CD1c-positive myeloid dendritic cell (primary cell): ENCODE measurements around the gene RMI2.

Experiments
- DNase-seq: peaks from one replicate; pipeline ENCODE4 v3.0.0-alpha.2; 2016; ENCODE audit errors: extremely low spot score

RMI2 gene

GRCh38 chr16:11384184-11384955, 39.1 kb downstream of the RMI2 start:
- no peak for DNase-seq

DNA sequence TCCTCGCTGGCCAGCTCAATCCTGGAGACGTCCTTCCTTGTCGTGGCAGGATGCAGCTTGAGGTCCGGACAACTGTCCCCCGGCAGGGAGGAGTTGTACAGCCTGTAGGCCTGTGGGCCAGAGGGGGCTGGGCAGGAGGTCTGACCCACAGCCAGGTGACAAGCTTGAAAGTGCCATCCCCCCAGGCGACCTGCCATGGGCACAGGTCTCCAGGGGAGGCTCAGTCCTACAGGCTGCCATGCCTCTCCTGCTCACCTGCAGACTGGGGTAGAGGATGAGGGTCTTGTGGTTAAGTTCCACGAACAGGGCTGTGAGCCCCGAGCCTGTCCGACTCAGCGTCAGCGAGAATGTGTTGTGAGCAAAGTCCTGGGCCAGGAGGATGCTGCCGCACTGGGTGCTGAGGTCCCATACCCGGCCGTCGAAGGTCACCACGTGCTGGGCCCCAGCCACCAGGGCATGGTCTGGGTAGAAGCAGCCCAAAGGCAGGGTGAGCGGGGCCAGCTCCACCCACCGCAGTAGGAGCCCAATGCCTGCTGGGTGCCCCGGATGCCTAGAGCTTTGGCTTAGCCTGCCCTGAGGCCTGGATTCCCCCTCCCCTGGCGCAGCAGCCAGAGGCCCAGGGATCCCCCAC, 39.8 kb downstream of the RMI2 start:
- DNase-seq = no peak

DNA sequence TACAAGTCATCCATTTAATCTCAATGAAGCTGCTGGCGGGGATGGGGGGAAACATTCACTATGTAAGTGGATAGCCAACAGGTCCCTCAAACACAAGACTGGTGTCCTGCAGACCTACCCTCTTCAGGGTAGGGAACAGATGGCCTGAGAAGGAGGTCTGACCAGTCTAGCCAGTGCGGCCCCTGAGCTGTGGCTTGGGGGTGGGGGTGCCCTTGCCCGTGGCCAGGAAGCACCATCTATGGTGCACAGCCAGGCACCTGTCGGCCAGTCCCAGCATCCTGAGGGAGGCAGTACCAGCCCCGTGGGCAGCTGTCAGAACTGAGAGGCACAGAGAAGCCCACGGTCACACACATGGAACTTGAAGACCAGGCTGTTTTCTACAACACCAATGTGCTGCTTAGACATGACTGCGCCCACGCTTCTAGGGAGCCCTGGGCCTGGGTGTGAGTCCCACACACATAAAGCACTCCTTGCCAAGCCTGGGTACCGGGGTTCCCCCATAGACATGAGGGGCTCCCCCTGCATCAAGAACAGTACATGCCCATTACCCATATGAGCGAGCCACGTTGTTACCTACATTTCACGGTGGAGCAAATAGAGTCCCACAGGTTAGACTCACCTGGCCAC, 40.9 kb downstream of the RMI2 start:
- no peak for DNase-seq

GRCh38 chr16:11386791-11387546, 41.7 kb downstream of the RMI2 start:
- peak; percentile 32 for DNase-seq

DNA sequence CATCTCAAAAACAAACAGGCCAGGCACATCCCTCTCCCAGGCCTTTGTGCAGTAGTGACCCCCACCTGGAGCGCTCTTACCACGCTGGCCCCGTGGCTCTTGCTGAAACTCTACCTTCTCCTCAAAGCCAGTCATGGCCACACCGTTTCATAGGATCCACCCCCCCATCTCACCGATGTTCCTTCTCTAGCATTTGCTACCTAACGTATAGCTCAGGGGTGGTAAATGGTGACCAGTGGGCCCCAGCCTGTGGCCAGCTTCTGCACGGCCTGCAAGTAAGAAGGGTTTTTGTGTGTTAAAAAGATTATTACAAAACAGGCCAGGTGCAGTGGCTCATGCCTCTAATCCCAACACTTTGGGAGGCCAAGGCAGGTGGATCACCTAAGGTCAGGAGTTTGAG, 43.8 kb downstream of the RMI2 start:
- no peak for DNase-seq

GRCh38 chr16:11389631-11390565, 44.6 kb downstream of the RMI2 start:
- no peak for DNase-seq

GRCh38 chr16:11390573-11391495, 45.6 kb downstream of the RMI2 start:
- no peak for DNase-seq

DNA sequence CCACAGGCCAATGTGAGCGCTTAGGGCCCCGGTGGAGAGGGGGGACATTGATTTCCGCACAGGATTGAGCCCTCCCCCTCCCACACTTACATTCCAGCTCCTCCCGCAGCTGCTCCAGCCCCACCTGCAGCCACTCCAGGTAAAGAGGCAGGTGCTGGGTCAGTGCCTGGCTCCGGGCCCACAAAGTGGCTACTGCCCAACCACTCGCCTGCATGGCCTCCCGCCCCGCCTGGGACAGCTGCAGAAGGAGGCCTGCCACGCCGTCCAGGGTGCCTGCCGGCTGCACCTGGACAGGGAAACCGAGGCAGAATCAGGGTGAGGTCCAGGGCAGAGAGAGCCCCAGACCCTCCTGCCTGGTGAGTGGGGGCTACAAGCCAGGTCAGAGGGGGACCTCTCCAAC, 46.3 kb downstream of the RMI2 start:
- no peak for DNase-seq

GRCh38 chr16:11392041-11392581, 46.9 kb downstream of the RMI2 start:
- no peak for DNase-seq

GRCh38 chr16:11393366-11393765, 48.1 kb downstream of the RMI2 start:
- no peak for DNase-seq

- no peak for DNase-seq
Measured at GRCh38 chr16:11393861-11394592, 48.8 kb downstream of the RMI2 start.

DNA sequence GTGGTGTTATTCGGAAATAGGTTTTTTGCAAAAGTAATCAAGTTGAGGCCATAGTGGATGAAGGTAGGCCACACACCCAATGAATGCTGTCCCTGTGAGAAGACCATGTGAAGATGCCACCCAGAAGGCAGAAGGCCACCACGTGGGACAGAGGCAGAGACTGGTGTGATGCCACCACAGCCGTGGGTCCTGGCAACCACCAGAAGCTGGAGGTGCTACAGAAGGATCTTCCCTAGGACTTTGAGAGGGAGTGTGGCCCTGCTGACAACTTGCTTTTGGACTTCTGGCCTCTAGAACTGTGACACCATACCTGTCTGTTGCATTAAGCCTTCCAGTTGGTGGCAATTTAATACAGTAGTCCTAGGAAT, 49.3 kb downstream of the RMI2 start:
- DNase-seq = no peak

- no peak for DNase-seq
Measured at GRCh38 chr16:11395008-11395948, 50.0 kb downstream of the RMI2 start.

- no peak for DNase-seq
Measured at GRCh38 chr16:11395949-11396240, 50.6 kb downstream of the RMI2 start.

DNA sequence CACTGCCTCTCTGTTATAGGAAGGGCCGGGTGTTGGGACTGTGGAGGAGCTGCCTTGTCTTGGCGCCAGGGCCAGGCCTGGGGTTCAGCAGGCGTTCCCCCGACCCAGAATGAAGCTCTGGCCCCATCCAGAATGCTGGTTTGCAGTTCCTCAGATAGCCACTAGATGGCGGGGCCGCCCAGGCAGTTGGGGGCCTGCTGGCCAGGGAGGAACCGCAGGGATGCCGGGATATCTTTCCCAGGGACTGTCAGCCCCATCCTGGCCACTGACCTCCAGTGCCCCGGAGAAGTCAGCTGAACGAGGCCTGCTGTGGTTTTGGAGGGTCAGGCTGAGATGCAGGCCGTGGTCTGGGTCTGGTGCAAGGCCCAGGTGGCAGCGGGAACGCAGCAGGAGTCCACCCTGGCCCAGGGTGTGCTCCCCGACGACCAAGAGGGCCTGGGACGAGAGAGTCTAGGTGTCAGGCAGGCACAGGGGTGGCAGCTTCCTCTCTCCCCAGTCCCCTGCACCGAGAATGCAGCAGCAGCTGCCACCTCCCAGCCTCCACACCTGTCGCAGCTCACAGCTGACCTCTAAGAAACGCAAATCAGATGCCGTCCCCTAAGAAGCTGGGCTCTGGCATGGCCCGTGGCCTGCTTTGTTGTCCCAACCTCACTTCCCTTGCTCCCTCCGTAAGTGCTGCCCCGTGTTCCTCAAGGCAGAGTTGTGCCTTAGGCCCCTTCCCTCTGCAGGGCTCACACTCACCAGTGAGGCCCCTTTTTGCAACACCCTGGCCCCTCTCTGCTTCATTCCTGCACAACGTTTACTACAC, 51.2 kb downstream of the RMI2 start:
- peak; percentile 69 for DNase-seq

GRCh38 chr16:11398136-11398535, 52.9 kb downstream of the RMI2 start:
- DNase-seq = no peak

- DNase-seq = no peak
Measured at GRCh38 chr16:11398851-11399250, 53.6 kb downstream of the RMI2 start.
